Mucosa of stomach (tissue), 1 donor: ENCODE results near the gene MYO18B.

Experiments
- H3K27me3 ChIP-seq: one replicate; pipeline ENCODE4 v1.7.0; 2013; ENCODE audit warnings: mild to moderate bottlenecking, low read length; ENCODE audit not compliant: control insufficient read depth, insufficient read depth
- H3K36me3 ChIP-seq: one replicate; pipeline ENCODE4 v1.7.0; 2013; ENCODE audit warnings: low read length; ENCODE audit not compliant: control insufficient read depth, insufficient read depth
- H3K4me1 ChIP-seq: one replicate; pipeline ENCODE4 v1.7.0; 2013; ENCODE audit warnings: mild to moderate bottlenecking, low read length; ENCODE audit not compliant: control insufficient read depth, insufficient read depth
- H3K4me3 ChIP-seq: one replicate; pipeline ENCODE4 v1.7.0; 2013; ENCODE audit warnings: low read length
- H3K9ac ChIP-seq: one replicate; pipeline ENCODE4 v1.7.0; 2013; ENCODE audit warnings: mild to moderate bottlenecking, low read length, moderate library complexity
- H3K9me3 ChIP-seq: one replicate; pipeline ENCODE4 v1.7.0; 2013; ENCODE audit warnings: mild to moderate bottlenecking, low read length, moderate library complexity; ENCODE audit not compliant: control insufficient read depth
- donor health status: Pancreatic carcinoma.

MYO18B gene

DNA sequence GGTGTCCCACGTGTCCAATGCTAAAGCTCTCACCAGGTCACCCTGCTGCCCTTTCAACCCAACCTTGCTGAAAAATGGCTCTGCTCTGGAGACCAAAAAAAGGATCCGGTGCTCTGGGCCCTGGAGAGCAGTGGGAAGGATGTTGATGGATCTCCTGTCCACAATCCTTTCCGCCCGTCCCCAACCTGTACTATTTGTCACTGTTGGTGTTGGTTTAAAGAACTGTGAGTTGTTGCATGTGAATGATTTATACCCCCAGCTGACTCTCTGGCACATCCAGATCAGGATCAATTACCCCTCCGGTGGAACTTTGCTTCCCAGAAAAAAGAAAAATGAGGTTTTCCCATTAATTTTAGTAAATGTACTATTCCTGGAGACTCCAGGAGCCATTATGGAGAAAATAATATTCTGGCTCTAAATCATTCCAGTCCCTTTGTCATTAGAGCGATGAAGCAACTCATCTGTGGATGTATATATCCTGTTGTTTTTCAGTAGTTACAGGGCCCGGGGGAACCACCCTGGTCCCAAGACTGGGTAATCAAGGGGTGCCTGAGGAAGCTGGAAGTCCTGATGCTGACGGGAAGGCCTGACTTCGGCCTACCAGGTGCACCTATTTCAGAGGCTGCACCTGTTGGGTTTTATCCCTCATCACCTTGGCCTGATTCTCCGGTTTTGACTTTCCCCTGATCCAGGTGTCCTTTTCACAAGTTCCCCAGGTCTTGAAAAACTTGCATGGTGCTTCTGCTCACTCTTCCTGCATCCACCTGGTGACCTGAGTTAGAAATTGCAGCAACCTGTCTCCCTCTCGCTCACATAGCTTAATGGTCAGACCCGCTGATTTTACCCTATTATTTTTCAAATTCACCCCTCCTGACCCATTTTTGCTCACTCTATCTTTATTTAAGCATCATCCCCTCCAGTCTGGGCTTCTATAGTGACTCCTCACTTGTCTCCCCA is 218.1 kb downstream of the MYO18B start:
- H3K4me3 ChIP-seq = no peak overlapping the region
- H3K9ac ChIP-seq = no peak overlapping the region
- no peaks in the 10 kb centered on the region for H3K36me3 ChIP-seq

DNA sequence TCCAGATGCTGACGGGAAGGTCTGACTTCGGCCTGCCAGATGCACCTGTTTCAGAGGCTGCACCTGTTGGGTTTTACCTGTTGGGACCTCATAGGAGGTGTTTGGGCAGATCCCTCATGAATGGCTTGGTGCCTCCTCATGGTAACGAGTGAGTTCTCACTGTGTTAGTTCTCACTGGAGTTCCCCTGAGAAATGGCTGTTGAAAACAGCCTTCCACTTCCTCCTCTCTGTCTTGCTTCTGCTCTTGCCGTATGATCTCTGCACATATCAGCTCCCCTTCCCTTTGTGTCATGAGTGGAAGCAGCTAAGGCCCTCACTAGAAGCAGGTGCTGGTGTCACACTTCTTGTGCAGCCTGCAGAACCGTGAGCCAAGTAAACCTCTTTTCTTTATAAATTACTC is 219.7 kb downstream of the MYO18B start:
- H3K4me1 ChIP-seq = no peaks in the 10 kb centered on the region
- no peaks in the 10 kb centered on the region for H3K36me3 ChIP-seq
- H3K4me3 ChIP-seq = no peak overlapping the region

More for the DNA sequence above, 218.1 kb downstream of the MYO18B start:
- no peaks in the 10 kb centered on the region for H3K9me3 ChIP-seq
- H3K27me3 ChIP-seq = no peaks in the 10 kb centered on the region
- no peaks in the 10 kb centered on the region for H3K4me1 ChIP-seq

DNA sequence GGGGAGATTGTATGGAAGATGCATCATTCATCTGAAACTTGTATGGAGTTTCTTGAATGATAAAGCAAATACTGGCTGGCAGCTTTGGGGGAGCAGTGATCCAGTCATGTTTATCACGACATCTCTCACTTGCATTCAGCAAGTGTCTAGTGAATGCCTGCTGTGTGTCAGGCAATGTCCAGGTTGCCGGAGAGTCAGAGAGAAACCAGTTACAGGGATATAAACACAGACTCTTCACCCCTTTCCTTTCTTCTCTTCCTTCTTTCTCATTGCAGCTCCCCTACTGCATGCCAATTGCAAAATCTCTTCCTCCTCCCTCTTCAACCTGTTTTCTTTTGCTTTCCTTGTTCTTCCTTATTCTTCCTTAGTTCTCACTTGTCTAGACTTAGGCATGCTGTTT is 220.7 kb downstream of the MYO18B start:
- Histone ChIP-seq H3K4me1 (no peaks in the 10 kb centered on the region), H3K27me3 (no peaks in the 10 kb centered on the region), H3K9me3 (no peaks in the 10 kb centered on the region), H3K36me3 (no peaks in the 10 kb centered on the region), H3K4me3 (no peak overlapping the region), H3K9ac (no peak overlapping the region)

More for the DNA sequence above, 219.7 kb downstream of the MYO18B start:
- Histone ChIP-seq H3K27me3 (no peaks in the 10 kb centered on the region), H3K9ac (no peak overlapping the region), H3K9me3 (no peaks in the 10 kb centered on the region)

DNA sequence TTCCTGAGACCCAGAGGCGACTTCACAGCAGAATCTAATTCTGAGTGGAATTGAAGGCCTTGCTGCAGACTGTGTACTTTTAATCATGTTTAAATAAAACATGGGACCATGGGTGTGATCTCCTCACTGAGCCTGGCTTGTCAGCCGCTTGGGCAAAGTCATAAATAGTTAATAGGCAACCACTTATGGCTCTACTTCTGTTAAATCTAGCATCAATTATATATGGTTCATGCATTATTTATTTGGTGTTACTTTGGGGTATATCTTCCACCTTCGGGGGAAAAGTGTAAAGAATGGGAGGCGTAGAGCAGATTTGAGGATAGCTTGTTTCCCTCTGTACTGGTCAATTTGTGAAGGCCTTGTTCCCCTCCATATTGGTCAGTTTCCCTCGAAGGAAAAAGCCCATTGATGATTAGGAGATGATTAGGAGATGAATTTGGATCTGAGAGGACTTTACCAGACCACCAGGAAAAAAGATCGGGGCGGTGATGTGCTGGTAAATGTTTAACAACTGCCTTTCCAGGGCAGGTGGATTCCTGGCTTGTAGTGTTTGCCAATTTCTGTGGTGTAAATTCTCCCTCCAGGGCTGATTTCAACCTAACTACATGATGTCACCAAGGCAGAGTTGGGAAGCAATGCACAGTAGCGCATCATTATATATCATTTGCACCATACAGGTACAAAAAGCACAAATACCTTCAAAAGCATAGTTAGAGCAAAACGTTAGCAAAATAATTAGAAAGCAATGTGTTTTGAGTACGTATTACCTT is 223.2 kb downstream of the MYO18B start:
- H3K9ac ChIP-seq = no peak overlapping the region
- H3K9me3 ChIP-seq = no peaks in the 10 kb centered on the region
- no peaks in the 10 kb centered on the region for H3K27me3 ChIP-seq
- H3K36me3 ChIP-seq = no peaks in the 10 kb centered on the region
- no peaks in the 10 kb centered on the region for H3K4me1 ChIP-seq
- no peak overlapping the region for H3K4me3 ChIP-seq

DNA sequence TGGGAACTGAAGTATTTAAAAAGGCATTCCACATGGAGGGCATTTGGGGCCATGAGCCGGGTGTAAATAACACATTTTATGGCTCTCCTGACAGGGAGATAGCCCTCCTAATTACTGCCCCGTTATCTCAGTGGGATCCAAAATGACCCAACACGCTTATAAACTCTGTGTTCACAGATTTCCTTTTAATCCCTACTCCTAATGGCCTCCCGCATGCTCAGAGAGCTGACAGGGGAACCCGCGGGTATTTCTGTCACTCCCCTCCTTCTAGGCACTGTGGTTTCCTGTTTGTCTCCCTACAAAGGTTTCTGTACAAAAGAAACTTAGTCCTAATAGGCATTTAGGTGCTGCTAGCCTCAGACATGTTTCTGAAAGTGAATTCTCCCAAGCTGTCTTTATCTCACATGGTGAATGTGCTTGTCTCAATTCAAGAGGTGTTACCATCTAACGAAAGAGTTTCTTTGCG is 224.5 kb downstream of the MYO18B start:
- Histone ChIP-seq H3K9me3 (no peaks in the 10 kb centered on the region), H3K4me3 (no peak overlapping the region), H3K27me3 (no peaks in the 10 kb centered on the region), H3K4me1 (no peaks in the 10 kb centered on the region), H3K9ac (no peak overlapping the region), H3K36me3 (no peaks in the 10 kb centered on the region)

DNA sequence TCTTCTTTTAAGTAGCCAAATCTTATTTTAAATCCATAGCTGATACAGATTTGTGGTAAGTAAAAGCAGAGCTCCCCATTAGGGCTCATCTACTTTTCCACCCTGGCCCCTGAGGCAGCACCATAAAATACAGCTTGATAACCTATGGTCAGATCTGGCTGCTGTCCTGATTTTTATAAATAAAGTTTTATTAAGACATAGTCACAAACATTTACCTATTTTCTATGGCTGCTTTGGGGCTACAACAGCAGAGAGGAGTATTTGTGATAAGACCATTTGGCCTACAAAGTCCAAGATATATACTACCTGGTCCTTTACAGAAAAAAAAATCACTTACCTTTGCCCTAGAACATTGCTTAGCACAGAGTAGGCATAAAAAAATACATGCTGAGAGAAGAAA is 227.3 kb downstream of the MYO18B start:
- no peaks in the 10 kb centered on the region for H3K9me3 ChIP-seq
- H3K27me3 ChIP-seq = no peaks in the 10 kb centered on the region
- H3K4me1 ChIP-seq = no peaks in the 10 kb centered on the region
- H3K36me3 ChIP-seq = no peaks in the 10 kb centered on the region
- H3K4me3 ChIP-seq = no peak overlapping the region
- H3K9ac ChIP-seq = no peak overlapping the region

DNA sequence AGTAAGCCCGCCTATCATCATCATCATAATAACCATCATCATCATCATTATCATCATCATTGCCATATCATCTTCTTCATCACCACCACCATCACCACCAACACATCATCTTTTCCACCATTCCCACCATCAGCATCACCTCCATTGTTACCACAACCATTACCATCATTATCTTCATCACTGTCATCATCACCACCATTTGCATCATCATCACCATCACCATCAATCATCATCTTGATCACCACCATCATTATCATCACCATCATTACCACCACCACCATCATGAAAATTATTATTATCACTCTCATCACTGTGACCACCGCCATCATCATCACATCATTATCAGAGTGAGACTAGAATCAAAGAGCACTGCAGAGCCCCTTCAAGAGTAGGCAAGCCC is 227.9 kb downstream of the MYO18B start:
- no peaks in the 10 kb centered on the region for H3K4me1 ChIP-seq

DNA sequence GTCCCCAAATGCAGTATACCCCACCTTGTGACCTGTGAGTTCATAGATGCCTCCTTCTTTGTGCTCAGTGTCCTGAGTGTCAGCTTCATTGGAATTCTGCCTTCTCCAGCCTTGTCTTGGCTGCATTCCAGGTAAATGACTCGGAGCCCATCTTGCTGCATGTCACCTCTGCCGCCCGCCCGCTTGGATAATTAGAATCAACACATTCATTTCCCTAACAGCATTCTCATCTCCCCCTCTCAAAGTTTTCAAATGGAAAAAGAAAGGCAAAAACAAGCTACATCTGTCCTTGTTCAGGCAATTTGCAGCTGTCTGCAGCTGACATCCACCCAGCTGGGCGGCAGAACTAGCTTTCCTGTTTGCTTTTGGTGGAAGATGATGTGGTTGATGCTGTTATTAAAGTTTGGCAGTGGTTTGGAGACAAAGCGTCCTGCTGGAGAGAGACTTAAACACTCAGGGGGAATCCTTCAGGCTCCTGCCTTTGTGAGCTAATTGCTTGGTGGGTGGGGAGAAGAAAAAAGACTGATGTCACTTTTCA is 228.5 kb downstream of the MYO18B start:
- Histone ChIP-seq H3K9me3 (no peaks in the 10 kb centered on the region), H3K4me1 (no peaks in the 10 kb centered on the region), H3K9ac (no peak overlapping the region), H3K27me3 (no peaks in the 10 kb centered on the region), H3K36me3 (no peaks in the 10 kb centered on the region), H3K4me3 (no peak overlapping the region)

More for the DNA sequence above, 227.9 kb downstream of the MYO18B start:
- no peaks in the 10 kb centered on the region for H3K9me3 ChIP-seq
- H3K4me3 ChIP-seq = no peak overlapping the region
- H3K9ac ChIP-seq = no peak overlapping the region
- no peaks in the 10 kb centered on the region for H3K27me3 ChIP-seq
- H3K36me3 ChIP-seq = no peaks in the 10 kb centered on the region

DNA sequence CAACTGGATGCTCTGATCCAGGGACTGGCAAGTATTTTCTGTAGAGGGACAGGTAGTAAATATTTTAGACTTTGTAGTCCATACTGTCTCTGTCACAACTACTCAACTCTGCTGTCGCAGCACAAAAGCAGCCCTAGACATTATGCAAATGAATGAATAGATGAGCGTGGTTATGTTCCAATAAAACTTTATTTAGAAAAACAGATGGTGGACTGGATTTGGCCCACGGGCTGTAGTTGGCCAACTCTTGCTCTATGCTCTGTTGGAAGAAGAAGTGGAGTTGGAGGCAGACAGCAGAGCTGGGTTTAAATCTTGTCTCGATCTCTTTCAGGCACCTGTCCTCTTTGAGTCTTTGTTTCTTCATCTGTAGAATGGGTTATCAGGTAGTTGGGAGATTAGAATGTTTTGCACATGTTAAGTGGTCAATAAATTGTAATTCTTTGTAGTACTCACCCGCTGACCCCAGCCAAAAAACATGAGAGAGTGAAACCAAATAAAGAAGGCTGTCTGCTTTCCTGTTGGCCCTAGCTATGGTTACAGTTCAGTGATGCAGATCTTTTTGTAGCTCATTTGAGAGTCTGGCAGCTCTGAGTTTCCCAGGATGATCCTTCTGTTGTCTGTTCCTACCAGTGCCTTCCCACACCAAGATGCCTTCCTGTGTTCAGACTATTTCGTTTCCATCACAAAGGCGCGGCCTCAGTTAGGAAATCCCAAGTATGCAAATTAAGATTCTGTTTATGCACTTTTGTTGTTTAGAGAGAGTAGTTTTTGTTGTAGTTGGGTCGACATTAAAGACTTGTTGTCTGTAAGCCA is 229.2 kb downstream of the MYO18B start:
- H3K4me1 ChIP-seq = no peaks in the 10 kb centered on the region
- H3K9me3 ChIP-seq = no peaks in the 10 kb centered on the region
- H3K9ac ChIP-seq = no peak overlapping the region
- H3K36me3 ChIP-seq = no peaks in the 10 kb centered on the region
- H3K4me3 ChIP-seq = no peak overlapping the region
- no peaks in the 10 kb centered on the region for H3K27me3 ChIP-seq

DNA sequence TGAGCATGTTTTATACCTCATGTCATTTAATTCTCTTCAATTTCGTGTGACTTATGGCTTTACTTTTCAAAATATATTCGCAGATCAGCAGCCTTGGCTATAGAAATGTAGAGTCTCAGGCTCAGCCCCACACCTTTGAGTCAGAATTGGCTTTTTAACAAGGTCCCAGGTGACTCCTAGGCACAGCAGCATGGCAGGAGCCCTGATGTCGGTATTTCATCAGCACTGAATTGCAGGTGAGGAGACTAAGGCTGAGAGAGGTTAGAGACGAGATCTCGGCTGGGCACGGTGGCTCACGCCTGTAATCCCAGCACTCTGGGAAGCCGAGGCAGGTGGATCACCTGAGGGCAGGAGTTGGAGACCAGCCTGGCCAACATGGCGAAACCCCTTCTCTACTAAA is 230.4 kb downstream of the MYO18B start:
- H3K4me1 ChIP-seq = no peaks in the 10 kb centered on the region
- no peaks in the 10 kb centered on the region for H3K27me3 ChIP-seq
- H3K4me3 ChIP-seq = no peak overlapping the region
- no peaks in the 10 kb centered on the region for H3K9me3 ChIP-seq
- H3K9ac ChIP-seq = no peak overlapping the region
- no peaks in the 10 kb centered on the region for H3K36me3 ChIP-seq

DNA sequence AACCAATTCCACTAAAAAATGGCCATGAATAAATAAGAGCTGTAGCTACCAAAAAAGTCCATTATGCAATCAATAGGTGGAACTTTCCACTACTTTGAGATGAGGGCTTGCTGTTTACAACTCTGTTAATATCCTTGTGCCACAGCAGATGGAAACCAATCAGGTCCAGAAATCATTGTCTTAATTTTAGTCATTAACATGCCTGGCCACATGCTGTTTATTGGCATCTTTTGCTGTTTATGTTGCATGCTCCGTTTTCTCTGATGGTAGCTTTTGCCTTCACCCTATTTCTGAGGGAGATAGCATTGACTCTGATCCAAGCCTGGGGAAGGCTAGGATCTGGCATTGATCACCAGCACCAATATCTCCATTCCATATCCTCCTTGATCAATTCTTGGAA is 234.4 kb downstream of the MYO18B start:
- Histone ChIP-seq H3K36me3 (no peaks in the 10 kb centered on the region), H3K9me3 (no peaks in the 10 kb centered on the region), H3K27me3 (no peaks in the 10 kb centered on the region)

More for the DNA sequence above, 234.4 kb downstream of the MYO18B start:
- H3K9ac ChIP-seq = no peak overlapping the region
- no peaks in the 10 kb centered on the region for H3K4me1 ChIP-seq
- H3K4me3 ChIP-seq = no peak overlapping the region
